Vagina (tissue), 2 donors: ENCODE data around the gene CREB5.

ENCODE experiments used
- POLR2A ChIP-seq, 2 donors: fragments of 450-650 bp; IDR thresholded peaks; one replicate each; pipeline ENCODE4 v1.6.1; 2017; ENCODE audit warnings: antibody characterized with exemption in 2 of 2, mild to moderate bottlenecking in 2 of 2, moderate library complexity in 2 of 2
- TF ChIP-seq, protein P1 (sequence below), 3 experiments: fragments of 450-650 bp in 2 of 3; fragments of 200-600 bp in 1 of 3; sonication (generic) in 1 of 3; IDR thresholded peaks; one replicate each; pipeline ENCODE4 v1.5.1; 2017 to 2019; ENCODE audit warnings: antibody characterized with exemption in 3 of 3, mild to moderate bottlenecking in 2 of 3, moderate library complexity in 2 of 3

DNA sequence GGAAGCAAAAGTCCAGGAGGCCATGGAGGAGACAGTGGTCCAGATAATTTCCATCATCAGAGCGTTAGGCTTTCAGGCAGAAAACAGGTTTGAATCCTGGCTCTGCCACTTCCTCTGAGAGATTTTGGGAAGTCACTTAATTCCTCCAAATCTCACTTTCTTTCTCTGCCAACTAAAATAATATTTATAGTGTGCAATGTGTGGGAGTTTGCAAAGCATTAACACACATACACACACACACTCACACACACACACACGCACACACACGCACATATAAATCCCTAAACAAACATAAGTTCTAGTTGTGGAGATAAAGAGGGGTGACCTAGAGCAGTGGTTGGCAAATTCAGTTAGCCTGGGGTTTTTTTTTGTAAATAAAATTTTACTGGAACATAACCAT lies 461.0 kb downstream of the CREB5 start:
- TF ChIP-seq, protein P1, sequence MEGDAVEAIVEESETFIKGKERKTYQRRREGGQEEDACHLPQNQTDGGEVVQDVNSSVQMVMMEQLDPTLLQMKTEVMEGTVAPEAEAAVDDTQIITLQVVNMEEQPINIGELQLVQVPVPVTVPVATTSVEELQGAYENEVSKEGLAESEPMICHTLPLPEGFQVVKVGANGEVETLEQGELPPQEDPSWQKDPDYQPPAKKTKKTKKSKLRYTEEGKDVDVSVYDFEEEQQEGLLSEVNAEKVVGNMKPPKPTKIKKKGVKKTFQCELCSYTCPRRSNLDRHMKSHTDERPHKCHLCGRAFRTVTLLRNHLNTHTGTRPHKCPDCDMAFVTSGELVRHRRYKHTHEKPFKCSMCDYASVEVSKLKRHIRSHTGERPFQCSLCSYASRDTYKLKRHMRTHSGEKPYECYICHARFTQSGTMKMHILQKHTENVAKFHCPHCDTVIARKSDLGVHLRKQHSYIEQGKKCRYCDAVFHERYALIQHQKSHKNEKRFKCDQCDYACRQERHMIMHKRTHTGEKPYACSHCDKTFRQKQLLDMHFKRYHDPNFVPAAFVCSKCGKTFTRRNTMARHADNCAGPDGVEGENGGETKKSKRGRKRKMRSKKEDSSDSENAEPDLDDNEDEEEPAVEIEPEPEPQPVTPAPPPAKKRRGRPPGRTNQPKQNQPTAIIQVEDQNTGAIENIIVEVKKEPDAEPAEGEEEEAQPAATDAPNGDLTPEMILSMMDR (IDR thresholded peaks at IDR 0.05), result no peak
- TF ChIP-seq POLR2A (IDR thresholded peaks at IDR 0.05), result no peak
